Left renal pelvis (tissue), 4 donors: Measurements from ENCODE around the gene NFX1. TPM values are rescaled to one million over a fixed set of nuclear protein-coding genes. Genes with fewer than 3 reads are reported as not detected.

ENCODE experiments used
- DNase-seq, 4 donors: peaks; one replicate each; pipeline ENCODE4 v3.0.0-alpha.2; 2013; ENCODE audit warnings: low read depth in 4 of 4, low spot score in 3 of 4
- polyA plus RNA-seq, 4 donors: library from polyadenylated mRNA; unstranded; fragments of 120-200 nt; gene quantifications; one replicate each; pipeline ENCODE4 v1.2.1, GENCODE V29; 2013; ENCODE audit not compliant: insufficient read length in 4 of 4

NFX1 gene
- 10 to 100 TPM; 28.6 to 36.0 (median 32.7) TPM for polyA plus RNA-seq

DNA sequence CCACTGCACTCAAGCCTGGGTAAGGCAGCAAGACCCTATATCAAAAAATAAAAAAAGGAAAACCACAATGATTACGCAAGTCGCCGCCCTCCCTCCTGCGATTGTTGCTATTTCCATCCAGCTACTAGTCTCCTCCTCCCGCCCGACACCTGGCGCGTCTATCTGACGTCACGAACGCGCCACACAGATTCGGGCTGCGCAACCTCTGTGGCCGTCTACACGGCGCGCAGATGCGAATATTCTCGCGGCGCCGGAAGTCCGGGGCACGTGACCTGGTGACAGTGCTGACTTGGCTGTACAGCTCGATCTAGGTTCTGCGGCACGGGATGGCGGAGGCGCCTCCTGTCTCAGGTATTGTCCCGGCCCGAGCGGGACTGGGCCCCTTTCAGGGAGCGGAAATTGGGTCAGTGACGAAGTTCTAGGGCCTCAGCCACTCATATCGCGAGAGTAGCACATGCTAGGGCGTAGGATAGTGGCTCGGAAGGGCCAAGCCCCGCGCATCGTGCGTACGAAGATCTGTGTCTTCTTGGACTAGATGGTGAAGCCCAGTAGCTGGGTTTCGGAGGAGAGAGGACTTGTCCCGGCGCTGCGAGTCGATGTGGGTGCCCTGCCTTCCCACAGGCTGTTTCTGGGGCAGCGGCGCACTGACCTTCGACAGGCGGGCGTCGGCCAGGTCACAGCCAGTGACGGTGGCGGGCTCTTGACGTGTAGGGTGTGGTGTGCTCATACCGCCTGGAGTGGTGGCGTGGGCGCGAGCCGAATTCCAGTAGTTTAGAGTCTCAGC lies at the start of gene NFX1:
Gene NFX1 (plus strand): TSS at position 270 of the 784 bp plus-strand sequence. CDS start 57 bp downstream, at position 327.
- DNase-seq, result peak; percentile 96 to 98 (median 98)

DNA sequence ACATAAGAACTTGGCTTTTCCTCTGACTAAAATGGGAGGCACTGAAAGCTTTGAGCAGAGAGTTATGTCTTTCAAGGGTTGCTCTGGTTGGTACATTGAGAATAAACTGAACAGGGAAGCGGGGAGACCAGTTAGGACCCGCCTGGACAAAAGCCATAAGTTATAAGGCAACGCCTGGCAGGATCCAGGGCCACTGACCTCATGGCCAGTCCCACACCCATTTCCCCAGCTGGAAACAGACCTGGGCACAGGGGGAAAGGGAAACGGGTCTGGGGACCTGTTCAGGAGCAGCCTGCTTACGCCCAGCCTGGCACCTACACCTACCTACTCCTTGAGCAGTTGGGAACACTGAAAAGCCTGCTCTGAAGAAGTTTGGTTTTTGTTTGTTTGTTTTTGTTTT lies 49.0 kb upstream of the NFX1 start:
- DNase-seq, result no peak

DNA sequence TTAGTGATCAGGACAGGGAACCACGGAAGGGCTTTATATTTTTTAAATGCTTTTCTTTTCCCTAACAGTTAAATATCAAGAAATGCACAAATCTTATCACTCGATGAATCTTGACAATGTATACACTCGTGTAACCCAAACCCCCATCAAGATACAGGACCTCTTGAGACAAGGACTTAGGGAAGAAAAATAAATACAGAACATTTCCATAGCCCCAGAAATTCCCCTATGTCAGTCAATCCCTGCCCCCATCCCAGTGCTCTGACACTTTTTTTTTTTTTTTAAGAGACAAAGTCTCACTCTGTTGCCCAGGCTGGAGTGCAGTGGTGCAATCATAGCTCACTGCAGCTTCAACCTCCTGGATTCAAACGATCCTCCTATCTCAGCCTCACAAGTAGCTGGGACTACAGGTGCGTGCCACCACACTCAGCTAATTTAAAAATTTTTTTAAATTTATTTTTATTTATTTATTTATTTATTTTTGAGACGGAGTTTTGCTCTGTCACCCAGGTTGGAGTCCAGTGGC lies 47.6 kb upstream of the NFX1 start:
- no peak for DNase-seq

DNA sequence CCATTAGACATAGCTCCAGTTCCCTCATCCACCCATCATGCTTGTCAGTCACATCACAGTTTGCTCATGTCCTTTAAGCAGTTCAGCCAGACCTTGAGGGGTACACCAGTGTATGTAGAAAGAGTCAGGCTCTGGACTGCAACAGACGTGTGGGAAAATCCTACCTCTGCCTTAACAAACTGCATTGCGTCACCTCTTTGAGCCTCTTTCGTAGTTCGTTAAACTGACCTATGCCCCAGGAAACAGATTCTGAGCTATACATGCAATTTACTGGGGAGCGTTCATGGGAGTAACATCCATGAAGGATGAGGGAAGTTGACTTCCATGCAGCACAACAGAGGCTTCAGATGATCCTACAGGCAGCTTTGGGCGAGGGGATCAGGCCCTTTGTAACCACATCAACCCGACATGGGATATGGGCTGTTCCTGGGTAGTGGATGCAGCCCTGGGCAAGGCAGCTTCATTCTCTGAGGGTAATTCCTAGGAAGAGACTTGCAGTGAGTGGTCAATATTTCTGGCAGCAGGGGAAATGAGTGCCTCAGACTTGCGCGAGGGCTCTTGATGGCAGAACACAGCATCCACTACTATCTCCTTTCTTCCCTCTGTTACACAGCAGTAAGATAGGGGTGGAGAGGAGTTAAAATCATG lies 46.1 kb upstream of the NFX1 start:
- no peak for DNase-seq

DNA sequence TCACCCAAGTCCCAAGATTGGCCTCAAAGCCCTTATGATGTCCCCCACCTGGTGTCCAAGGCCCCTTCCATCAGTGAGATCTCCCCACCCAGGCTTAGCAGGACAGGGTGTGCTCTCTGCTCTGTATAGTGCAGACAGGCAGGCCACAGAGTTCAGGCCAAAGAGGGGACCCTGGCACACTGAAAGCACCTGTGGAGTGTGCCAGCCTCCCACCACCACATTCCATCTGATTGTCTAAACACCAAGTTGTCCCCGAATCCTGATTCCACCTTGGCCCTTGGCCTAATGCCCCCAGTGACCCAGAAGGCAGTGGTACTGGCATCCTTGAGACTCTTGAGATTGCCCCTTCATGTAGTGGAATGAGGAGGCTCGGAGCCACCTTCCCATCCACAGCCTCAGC lies 45.0 kb upstream of the NFX1 start:
- no peak for DNase-seq

DNA sequence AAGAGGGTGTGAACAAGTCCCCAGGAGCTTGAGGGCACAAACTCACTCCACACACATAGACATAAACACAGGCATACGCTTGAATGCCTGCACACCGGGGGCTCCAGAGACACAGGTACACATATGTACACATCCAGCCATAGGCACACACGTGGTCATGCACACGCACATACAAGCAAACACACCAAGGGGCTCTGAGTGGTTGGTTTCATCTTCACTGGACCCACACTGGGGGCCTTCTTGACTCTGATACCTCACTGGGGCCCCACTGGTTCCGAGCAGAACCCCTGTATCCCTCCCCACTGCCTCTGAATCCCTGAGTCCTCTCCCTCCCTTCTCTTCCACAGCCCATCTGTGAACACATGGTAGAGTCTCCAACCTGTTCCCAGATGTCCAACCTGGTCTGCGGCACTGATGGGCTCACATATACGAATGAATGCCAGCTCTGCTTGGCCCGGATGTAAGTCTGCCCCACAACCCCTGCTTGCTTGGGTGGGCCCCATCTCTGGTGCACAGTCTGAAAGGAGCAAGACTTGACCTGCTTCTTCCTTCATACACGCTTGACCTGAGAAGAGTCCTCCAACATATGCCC lies 44.0 kb upstream of the NFX1 start:
- no peak for DNase-seq

DNA sequence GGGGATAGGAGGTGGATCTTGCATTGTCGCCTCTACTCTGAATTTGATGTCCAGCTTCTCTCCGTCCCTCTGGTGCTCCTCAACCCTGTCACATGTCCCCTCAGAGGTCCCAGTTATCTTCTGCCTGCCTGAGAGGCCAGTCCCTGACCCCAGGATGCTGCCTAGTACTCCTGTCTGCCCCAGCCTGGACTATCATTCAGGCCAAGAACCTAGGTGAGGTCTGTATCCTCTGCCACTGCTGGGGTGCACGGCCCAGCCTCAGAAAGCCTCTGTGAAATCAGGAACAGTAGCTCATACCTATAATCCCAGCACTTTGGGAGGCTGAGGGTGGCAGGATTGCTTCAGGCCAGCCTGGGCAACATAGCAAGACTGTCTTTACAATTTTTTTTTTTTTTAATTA lies 41.7 kb upstream of the NFX1 start:
- no peak for DNase-seq

DNA sequence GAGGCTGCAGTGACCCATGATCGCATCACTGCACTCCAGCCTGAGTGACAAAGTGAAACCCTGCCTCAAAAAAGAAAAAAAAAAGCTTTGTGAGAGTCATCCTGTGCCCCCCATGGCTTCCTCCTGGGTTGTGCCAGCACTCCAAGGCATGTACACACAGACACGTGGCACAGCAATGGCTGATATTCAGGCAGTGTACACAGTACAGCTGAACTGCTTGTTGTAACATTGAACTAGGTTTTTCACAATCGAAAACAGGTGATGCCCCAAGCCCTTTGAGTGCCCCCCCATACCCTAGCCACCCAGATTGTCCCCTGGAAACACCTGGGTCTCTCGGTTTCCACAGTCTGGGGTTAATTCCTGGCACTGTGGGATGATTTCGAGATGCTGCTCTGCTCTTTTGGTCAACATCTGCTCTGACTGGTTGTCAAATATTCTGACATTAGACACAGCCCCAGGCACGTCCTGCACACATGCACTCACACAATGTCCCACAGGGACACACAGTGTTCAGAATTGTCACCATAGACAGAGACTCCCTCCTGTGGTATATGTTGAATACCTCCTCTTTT lies 41.1 kb upstream of the NFX1 start:
- no peak for DNase-seq

DNA sequence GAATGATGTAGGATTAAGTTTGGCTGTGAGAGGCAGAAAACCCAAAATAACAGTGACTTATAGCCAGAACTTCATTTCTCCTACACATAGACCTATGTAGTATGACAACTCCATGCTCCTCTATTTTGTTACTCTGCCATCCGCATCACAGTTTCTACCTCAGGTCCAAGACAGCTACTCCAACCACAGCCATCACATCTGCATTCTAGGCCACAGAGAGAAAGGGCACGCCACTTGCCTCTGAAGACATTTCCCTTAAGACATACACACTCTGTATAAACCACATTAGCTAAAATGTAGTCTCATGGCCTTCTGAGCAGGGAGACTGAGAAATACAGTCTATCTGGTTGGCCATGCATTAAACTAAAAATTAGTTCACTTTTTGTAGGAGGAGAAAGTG lies 40.3 kb upstream of the NFX1 start:
- DNase-seq, result no peak

DNA sequence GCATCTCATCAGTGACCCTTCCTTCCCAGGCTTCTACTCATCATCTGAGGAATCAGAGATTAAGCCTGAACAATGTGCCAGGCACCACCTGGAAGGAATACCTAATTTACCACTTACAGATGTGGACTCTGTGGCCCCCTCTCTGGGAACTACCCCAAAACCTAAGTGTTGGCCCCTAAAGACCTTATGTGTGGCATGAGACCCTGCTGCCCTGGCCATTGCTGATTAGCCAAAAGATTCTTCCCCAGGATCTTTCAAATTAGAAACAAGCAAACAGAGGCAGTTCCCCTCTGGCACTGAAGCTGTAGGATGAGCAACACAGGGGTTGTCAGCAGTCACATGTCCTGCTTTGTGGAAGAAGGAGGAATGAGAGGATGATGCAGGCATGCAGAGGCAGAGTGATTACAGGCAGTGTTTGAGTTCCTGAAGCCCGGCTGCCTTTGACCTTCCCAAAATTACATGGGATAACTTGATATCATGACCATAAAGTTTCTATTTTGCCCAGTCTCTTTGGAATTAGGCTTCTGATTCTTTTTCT lies 39.8 kb upstream of the NFX1 start:
- no peak for DNase-seq

DNA sequence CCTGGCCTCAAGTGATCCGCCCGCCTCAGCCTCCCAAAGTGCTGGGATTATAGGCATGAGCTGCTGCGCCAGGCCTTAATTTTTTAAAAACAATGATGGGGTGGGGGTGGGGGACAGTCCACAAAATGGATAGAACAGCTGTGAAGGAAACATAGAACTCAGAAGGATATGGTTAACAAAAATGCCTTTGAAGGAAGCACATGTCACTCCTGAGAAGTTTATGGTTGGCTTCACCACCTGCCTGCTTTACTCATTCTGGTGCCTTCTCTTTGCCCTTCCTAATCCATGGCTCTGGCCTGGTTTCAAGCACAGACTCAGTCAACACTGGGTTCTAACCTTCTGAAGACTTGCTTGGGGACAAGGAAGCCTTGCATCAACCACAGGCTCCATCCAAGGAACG lies 36.1 kb upstream of the NFX1 start:
- DNase-seq, result no peak

DNA sequence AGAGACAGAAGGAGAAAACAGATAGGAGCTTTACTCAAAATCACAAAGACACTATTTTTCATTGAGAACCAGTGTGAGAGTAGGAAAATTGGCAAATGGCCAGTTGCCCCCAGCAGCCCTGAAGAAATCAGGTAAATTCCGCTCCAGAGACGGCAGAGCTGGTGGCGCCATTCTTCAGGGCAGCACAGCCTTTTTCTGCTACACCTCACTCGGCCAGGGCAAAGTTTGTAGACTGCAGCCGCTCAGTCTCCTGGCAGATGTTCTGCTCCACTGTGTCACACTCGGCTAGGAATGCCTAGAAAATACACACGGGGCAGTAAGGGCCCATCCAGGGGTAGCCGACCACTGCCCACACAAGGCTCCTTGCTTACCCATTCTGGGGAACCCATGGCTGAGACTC lies 35.3 kb upstream of the NFX1 start:
- DNase-seq, result no peak

DNA sequence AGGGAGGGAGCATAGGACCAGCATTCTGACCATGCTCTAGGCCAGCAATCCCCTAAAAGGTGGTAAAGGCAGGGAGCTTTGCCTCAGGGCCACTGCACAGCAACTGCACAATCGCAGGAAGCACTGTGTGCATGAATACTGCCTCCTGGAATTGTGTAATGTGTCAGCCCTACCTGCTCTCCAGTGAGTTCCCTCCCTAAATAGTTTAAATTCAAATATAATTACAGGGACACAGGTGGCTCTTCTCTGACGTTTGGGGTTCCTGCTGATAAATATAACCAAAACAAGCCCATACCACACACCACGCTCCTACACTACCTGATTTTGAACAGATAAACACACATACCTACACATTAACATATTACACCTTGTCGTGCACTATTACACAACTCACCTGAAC lies 34.8 kb upstream of the NFX1 start:
- no peak for DNase-seq

DNA sequence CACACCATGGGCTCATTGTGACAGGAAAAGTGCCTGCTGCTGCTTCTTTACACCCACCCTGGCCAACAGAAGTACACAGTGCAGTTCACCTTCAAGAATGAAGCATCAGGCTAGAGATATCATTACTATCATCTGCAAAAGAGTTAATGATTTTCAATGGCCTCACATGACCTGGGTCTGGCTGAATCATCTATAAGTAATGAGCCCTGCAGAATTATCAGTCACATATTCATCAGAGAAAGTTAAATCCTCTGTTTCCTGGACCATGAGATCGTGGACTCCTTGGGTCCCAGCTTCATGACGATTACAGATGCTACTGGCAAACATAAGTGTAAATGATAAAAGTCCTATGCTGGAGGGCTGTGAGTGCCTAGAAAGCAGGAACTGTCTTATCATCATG lies 34.1 kb upstream of the NFX1 start:
- DNase-seq, result no peak

DNA sequence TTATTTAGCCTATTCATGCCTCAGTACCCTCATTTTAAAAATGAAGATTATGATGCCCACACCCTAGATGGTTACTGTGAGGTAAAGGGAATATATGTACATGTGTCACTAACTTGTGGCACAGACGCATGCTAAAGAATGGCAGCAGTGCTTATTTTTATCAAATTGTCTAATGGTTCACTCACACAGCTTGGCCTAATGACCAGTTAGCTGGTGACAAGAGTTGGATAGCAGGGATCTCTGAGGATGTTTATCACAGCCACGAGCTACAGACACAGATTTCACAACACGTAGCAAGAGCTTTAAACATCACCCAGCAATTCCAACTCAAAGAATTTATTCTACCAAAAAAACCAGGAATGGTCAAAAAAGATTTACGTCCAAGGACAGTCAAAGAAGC lies 33.0 kb upstream of the NFX1 start:
- no peak for DNase-seq

DNA sequence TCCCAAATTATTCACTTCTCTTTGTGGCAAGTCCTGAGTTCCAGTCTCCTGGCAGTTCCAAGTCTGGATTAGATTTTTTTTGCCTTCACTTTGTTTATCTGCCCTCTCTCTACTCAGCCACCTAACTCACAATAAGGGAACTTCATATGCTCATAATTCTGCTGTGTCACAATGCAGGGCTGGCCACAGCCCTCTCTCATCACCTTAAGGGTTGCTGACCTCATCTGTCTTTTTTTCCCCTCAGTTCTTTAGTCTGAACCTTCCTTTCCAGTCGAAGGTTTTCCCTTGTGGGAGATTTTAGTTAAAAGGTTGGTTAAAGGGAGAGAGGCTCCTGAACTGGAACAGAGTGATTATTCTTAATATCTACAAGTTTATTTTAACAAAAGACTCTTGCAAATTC lies 29.9 kb upstream of the NFX1 start:
- no peak for DNase-seq

DNA sequence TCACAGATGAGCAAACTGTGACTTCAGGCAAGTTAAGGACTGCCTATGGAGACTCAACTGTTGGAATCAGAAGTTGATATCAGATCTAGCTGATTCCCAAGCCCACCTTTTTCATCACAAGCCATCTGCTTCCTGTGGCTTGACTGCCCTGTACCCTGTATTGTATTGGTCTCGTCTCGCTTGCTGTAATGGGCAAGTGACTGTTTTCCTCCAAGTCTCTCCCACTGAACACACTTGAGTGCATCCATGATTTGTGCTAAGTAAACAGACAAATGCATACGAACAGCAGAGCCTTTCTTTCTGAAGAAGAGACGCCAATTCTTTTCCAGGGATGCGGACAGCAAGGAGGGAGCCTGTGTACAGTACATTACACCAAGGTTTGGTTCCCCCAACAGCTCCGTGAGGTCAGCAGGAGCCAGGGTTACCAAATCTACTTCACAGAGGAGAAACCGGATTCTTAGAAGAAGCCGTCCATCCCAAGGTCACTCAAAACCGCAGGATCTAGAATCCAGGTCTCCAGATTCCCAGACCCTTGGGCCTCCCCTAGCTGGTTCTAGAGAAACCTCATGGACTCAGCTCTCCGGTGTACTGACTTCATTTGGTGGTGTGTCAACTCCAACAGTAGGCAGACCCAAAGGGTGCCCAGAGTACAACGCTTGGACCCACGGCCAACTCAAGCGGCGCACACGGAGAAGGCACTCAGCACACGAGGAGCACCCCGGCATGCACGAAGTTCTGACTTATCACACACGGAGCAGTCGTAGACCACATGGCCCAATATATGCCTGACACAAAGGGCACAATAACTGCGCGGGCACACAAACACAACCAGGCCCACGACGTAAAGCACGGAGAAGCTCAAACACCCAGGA lies 26.9 kb upstream of the NFX1 start:
- DNase-seq, result peak in 1 of 4 donors; percentile 17

DNA sequence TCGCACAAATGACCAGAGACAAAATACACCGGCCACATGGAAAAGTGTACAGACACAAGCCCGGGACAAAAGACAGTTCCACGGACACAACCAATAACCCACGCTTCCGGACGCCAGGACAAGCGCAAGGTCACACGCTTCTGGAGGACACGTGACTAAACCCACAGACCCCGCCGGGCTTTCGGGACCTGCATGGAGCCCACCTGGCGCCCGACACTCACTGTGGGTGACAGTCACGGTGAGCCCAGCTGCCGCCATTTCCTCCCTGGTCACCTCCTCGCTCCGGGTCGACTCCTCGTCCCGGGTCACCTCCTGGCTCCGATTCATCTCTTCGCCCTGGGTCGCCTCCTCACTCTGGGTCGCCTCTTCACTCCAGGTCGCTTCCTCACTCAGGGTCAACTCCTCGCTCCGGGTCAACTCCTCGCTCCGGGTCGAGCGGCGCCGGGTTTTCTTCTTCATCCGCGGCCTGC lies 26.3 kb upstream of the NFX1 start:
- peak in 1 of 4 donors; percentile 34 for DNase-seq

DNA sequence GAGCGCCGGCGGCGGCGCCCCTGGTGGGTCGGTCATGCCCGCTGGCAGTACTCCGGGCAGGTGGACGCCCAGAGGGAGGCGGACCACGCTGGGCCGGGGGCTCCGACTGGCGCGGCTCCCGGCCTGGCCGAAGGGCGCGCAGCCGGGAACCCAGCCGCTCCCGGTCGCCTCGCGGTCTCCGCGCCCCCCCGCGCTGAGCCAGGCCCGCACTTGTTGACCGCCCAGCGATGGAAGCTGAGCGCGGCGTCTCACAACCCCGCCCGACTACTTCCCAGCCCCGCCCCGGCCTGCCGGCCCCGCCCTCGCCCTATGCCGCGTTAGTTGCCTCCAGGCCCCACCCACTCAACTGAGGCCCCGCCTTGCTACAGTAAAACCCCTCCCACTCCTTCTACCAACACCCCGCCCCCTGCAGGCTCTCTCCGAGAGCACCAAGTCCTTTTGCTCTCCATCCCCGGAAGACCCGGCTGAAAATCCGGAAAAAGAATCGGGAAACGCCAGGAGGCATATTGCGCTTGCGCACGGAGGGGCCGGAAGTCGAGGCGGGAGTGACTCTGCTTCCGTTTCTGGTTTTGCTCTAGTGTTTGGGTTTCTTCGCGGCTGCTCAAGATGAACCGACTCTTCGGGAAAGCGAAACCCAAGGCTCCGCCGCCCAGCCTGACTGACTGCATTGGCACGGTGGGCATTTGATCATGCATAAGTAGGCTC lies 25.7 kb upstream of the NFX1 start, which contains the start of the genes BAG1 and CHMP5:
Gene BAG1 (minus strand): TSS at position 236 of the 705 bp plus-strand sequence.
Gene CHMP5 (plus strand): TSS at position 577 of the 705 bp plus-strand sequence. CDS start 30 bp downstream, at position 607.
- DNase-seq, result peak; percentile 97 to 98 (median 98)
